IMR-90 (cell line): ENCODE results near the gene EVI5. TPM values are rescaled to one million over a fixed set of nuclear protein-coding genes. Genes with fewer than 3 reads are reported as not detected.

ENCODE experiments used
- ATAC-seq: fragments of 200-7000 bp; cut with Tn5 transposase; 2 replicates; pipeline ENCODE4 v1.9.1; 2020; ENCODE audit warnings: low read depth, mild to moderate bottlenecking, moderate library complexity
- BruUV-seq: library from RNA; stranded (reverse); fragments of 400-500 nt; replicated peaks from 2 replicates; lab custom pipeline; 2021; lab: Mats Ljungman, UMichigan
- CTCF ChIA-PET: fragments of 300-600 bp; formaldehyde crosslinking; extraction: SDS; loops from one replicate; lab custom pipeline; 2021; ENCODE audit warnings: antibody characterized with exemption; lab: Yijun Ruan, JAX
- POLR2A ChIA-PET: fragments of 300-600 bp; sonication (Branson Sonifier 250); formaldehyde crosslinking; loops from one replicate; lab custom pipeline; 2022; ENCODE audit warnings: antibody characterized with exemption; ENCODE audit not compliant: unreplicated experiment; lab: Charles Lee
- DNase-seq: peaks from one replicate; pipeline ENCODE4 v3.0.0; 2013
- H2AFZ ChIP-seq: replicated peaks from 2 replicates; pipeline ENCODE3; 2013; ENCODE audit warnings: low read length, mild to moderate bottlenecking; ENCODE audit not compliant: poor library complexity
- H2AK5ac ChIP-seq: 2 replicates; pipeline ENCODE4 v1.6.1; 2013; ENCODE audit warnings: low read depth, low read length, inconsistent platforms
- H2AK9ac ChIP-seq: replicated peaks from 2 replicates; pipeline ENCODE3; 2013; ENCODE audit warnings: mild to moderate bottlenecking, low read depth, low read length, moderate library complexity; ENCODE audit not compliant: poor library complexity
- H2BK120ac ChIP-seq: 2 replicates; pipeline ENCODE4 v1.6.1; 2013; ENCODE audit warnings: low read depth, low read length, inconsistent platforms
- H2BK15ac ChIP-seq: 3 replicates; pipeline ENCODE4 v1.6.1; 2013; ENCODE audit warnings: low read depth, low read length, inconsistent platforms
- H2BK20ac ChIP-seq: 2 replicates; pipeline ENCODE4 v1.6.1; 2013; ENCODE audit warnings: low read depth, mild to moderate bottlenecking, inconsistent platforms, low read length, moderate library complexity
- H2BK5ac ChIP-seq: 2 replicates; pipeline ENCODE4 v1.6.1; 2013; ENCODE audit warnings: mild to moderate bottlenecking, low read depth, low read length, inconsistent platforms; ENCODE audit not compliant: poor library complexity, severe bottlenecking
- H3K14ac ChIP-seq: replicated peaks from 2 replicates; pipeline ENCODE4 v1.6.1; 2013; ENCODE audit warnings: low read depth, low read length, inconsistent platforms
- H3K18ac ChIP-seq: 2 replicates; pipeline ENCODE4 v1.6.1; 2013; ENCODE audit warnings: low read depth, low read length, control low read depth
- H3K23ac ChIP-seq: 2 replicates; pipeline ENCODE4 v1.6.1; 2013; ENCODE audit warnings: low read depth, low read length, inconsistent platforms
- H3K27ac ChIP-seq: 2 replicates; pipeline ENCODE4 v1.5.1; 2013; ENCODE audit warnings: mild to moderate bottlenecking, control low read depth, low read length; ENCODE audit not compliant: insufficient read depth
- H3K27me3 ChIP-seq: 2 replicates; pipeline ENCODE4 v1.6.1; 2013; ENCODE audit warnings: low read length; ENCODE audit not compliant: control insufficient read depth, insufficient read depth
- H3K36me3 ChIP-seq: 2 replicates; pipeline ENCODE4 v1.6.1; 2013; ENCODE audit warnings: low read length, mixed read lengths; ENCODE audit not compliant: control insufficient read depth, insufficient read depth
- H3K4ac ChIP-seq: 2 replicates; pipeline ENCODE4 v1.6.1; 2013; ENCODE audit warnings: low read depth, low read length, inconsistent platforms
- H3K4me1 ChIP-seq: 2 replicates; pipeline ENCODE4 v1.6.1; 2013; ENCODE audit warnings: low read length, mixed read lengths; ENCODE audit not compliant: control insufficient read depth, insufficient read depth
- H3K4me2 ChIP-seq: 2 replicates; pipeline ENCODE4 v1.6.1; 2013; ENCODE audit warnings: low read depth, mild to moderate bottlenecking, control low read depth, low read length, moderate library complexity
- H3K4me3 ChIP-seq: 2 replicates; pipeline ENCODE4 v1.5.1; 2013; ENCODE audit warnings: low read depth, mild to moderate bottlenecking, control low read depth, low read length, moderate library complexity; ENCODE audit not compliant: insufficient read depth
- H3K56ac ChIP-seq: 2 replicates; pipeline ENCODE4 v1.6.1; 2013; ENCODE audit warnings: low read length, inconsistent platforms; ENCODE audit not compliant: insufficient read depth; ENCODE audit errors: extremely low read depth
- H3K79me1 ChIP-seq, 2 experiments: 2 replicates each; pipeline ENCODE4 v1.6.1; 2013; ENCODE audit warnings: low read length in 2 of 2, inconsistent platforms in 1 of 2, low read depth in 1 of 2
- H3K9ac ChIP-seq: 2 replicates; pipeline ENCODE4 v1.6.1; 2013; ENCODE audit warnings: low read depth, low read length, control low read depth
- H3K9me1 ChIP-seq: 2 replicates; pipeline ENCODE4 v1.6.1; 2013; ENCODE audit warnings: low read length, inconsistent platforms; ENCODE audit not compliant: insufficient read depth
- H3K9me3 ChIP-seq: 2 replicates; pipeline ENCODE4 v1.6.1; 2013; ENCODE audit warnings: low read length; ENCODE audit not compliant: control insufficient read depth, insufficient read depth
- H4K20me1 ChIP-seq: 2 replicates; pipeline ENCODE4 v1.6.1; 2013; ENCODE audit warnings: low read length, inconsistent platforms; ENCODE audit not compliant: insufficient read depth
- H4K5ac ChIP-seq: 2 replicates; pipeline ENCODE4 v1.6.1; 2013; ENCODE audit warnings: mild to moderate bottlenecking, low read depth, low read length, control low read depth
- H4K8ac ChIP-seq, 2 experiments: 2 replicates each; pipeline ENCODE4 v1.6.1; 2013; ENCODE audit warnings: low read depth in 2 of 2, low read length in 2 of 2, control low read depth in 1 of 2, inconsistent platforms in 1 of 2
- H4K91ac ChIP-seq: 2 replicates; pipeline ENCODE4 v1.6.1; 2013; ENCODE audit warnings: low read depth, low read length, inconsistent platforms; ENCODE audit not compliant: insufficient read depth
- BHLHE40 ChIP-seq: fragments of 150-350 bp; IDR thresholded peaks from 2 replicates; pipeline ENCODE4 v1.6.1; 2016; ENCODE audit warnings: mild to moderate bottlenecking, low read depth, low read length
- CHD1 ChIP-seq: IDR thresholded peaks from 2 replicates; pipeline ENCODE4 v1.6.1; 2012; ENCODE audit warnings: low read depth, low read length, improper control_type of control experiment
- FOS ChIP-seq: fragments of 150-350 bp; IDR thresholded peaks from 2 replicates; pipeline ENCODE4 v1.6.1; 2016; ENCODE audit warnings: low read depth, low read length
- MAFK ChIP-seq: IDR thresholded peaks from 2 replicates; pipeline ENCODE4 v1.6.1; 2012; ENCODE audit warnings: low read depth, low read length, improper control_type of control experiment
- SMC3 ChIP-seq: fragments of 150-350 bp; IDR thresholded peaks from 2 replicates; pipeline ENCODE4 v1.6.1; 2016; ENCODE audit warnings: low read depth, mild to moderate bottlenecking, antibody characterized with exemption, low read length, moderate library complexity
- WGBS, 2 experiments: methylation state at CpG; one replicate each; pipeline versions ENCODE4 v1.1.5 to v1.1.7; 2013; ENCODE audit warnings: missing lambda C conversion rate in 2 of 2; ENCODE audit not compliant: insufficient read length in 1 of 2; ENCODE audit errors: extremely low coverage in 2 of 2; 5-methylcytosine and 5-hydroxymethylcytosine counted together
- dilution Hi-C: fragments of 300-500 bp; cut with HindIII; formaldehyde crosslinking; loops from one replicate; pipeline ENCODE4 v1.14.3; 2018; ENCODE audit warnings: low sequenced_read_pairs; ENCODE audit not compliant: unreplicated experiment
- in situ Hi-C: fragments of 300-500 bp; cut with MboI; formaldehyde crosslinking; loops from 3 replicates; pipeline ENCODE4 v1.14.3; 2019; ENCODE audit warnings: low sequenced_read_pairs, inconsistent platforms, mixed read lengths
- intact Hi-C: fragments of 100-400 bp; cut with micrococcal nuclease; formaldehyde crosslinking; loops from 2 replicates; pipeline ENCODE4 v1.10.0; 2022
- polyA plus RNA-seq, 3 experiments: library from polyadenylated mRNA; depleted of rRNA; stranded (reverse); fragments of >200 nt; gene quantifications; 2 replicates each; pipeline ENCODE4 v1.2.3, GENCODE V29; 2012; ENCODE audit warnings: low replicate concordance in 1 of 3
- total RNA-seq: library from RNA; depleted of rRNA; stranded (reverse); fragments of >200 nt; gene quantifications from 2 replicates; pipeline ENCODE4 v1.2.3, GENCODE V29; 2012
- TF ChIP-seq, protein P1 (sequence below): fragments of 150-350 bp; IDR thresholded peaks from 2 replicates; pipeline ENCODE4 v1.6.1; 2017; ENCODE audit warnings: mild to moderate bottlenecking, antibody characterized with exemption, low read length, low read depth

The EVI5 gene
- total and polyA plus RNA-seq, 2 of the 4 experiments (the other 2 are of a cell fraction) = 13.9 to 26.9 TPM

DNA sequence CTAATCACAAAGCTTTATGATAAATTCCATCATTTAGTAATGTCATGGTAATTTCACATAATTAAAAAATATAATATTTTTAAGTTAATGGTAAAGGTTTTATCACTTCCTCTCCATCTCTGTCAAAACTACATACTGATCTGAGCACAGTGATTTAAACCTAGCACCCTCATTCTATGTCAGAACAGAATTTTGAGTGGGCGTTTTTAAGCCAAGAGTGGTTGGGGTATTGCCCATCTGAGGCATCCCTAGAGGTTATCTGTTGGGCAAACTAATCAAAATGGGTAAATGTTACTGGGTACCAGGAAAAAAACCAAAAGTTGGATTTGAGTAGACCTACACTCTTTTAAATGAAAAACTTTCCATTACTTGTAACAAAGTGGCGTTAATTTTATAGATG, 197.5 kb downstream of the EVI5 start:
- Histone ChIP-seq H2BK120ac (no peak overlapping the region), H2AK5ac (no peak overlapping the region), H2AK9ac (no peak overlapping the region), H2BK5ac (no peak overlapping the region), H3K79me1 (peaks cover 0 to 4% of the 10 kb centered on the region in 2 experiments; a peak in 1 of 4 replicates), H3K23ac (no peak overlapping the region), H3K36me3 (no peaks in the 10 kb centered on the region), H3K56ac (no peak overlapping the region), H3K18ac (no peak overlapping the region), H2BK15ac (no peak overlapping the region), H3K4me2 (no peak overlapping the region), H3K4ac (no peak overlapping the region), H4K20me1 (0 out of 2 replicates have a peak, but pooled peaks cover 4% of the 10 kb centered on the region), H3K9ac (no peak overlapping the region), H3K4me3 (no peak overlapping the region), H3K27me3 (no peaks in the 10 kb centered on the region), H3K14ac (no peak overlapping the region), H4K91ac (no peak overlapping the region), H3K9me1 (no peaks in the 10 kb centered on the region; the same call in 1 of the 2 replicates), H2BK20ac (no peak overlapping the region), H3K9me3 (no peaks in the 10 kb centered on the region), H3K4me1 (peaks cover 2% of the 10 kb centered on the region), H3K27ac (no peak overlapping the region), H2AFZ (no peak overlapping the region), H4K5ac (no peak overlapping the region), H4K8ac (no peak overlapping the region)
- intact Hi-C loops = no loop called here
- in situ Hi-C loops = no loop called here
- POLR2A ChIA-PET = interaction anchor here (0.6 kb wide), 1 partner anchor 491 kb away, joined by 3 read pairs; no protein-coding TSS in a partner anchor
- WGBS, 2 experiments = no CpG with 5 or more reads among the region's 2 CpGs
- CTCF ChIA-PET = interaction anchor here (0.5 to 1.0 kb wide), 3 partner anchors 21 to 277 kb away, joined by 3 to 4 read pairs (median 3); no protein-coding TSS in a partner anchor
- dilution Hi-C loops = no loop called here
- no peak for ATAC-seq
- TF ChIP-seq FOS = no peak
- TF ChIP-seq BHLHE40 = no peak
- no peak for TF ChIP-seq SMC3
- TF ChIP-seq CHD1 = no peak
- no peak for TF ChIP-seq MAFK
- TF ChIP-seq, protein P1, sequence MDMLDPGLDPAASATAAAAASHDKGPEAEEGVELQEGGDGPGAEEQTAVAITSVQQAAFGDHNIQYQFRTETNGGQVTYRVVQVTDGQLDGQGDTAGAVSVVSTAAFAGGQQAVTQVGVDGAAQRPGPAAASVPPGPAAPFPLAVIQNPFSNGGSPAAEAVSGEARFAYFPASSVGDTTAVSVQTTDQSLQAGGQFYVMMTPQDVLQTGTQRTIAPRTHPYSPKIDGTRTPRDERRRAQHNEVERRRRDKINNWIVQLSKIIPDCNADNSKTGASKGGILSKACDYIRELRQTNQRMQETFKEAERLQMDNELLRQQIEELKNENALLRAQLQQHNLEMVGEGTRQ = no peak
- DNase-seq = no peak
- BruUV-seq = no TSS peak
